ENCODE data around the gene WDR45.

WDR45 gene

DNA sequence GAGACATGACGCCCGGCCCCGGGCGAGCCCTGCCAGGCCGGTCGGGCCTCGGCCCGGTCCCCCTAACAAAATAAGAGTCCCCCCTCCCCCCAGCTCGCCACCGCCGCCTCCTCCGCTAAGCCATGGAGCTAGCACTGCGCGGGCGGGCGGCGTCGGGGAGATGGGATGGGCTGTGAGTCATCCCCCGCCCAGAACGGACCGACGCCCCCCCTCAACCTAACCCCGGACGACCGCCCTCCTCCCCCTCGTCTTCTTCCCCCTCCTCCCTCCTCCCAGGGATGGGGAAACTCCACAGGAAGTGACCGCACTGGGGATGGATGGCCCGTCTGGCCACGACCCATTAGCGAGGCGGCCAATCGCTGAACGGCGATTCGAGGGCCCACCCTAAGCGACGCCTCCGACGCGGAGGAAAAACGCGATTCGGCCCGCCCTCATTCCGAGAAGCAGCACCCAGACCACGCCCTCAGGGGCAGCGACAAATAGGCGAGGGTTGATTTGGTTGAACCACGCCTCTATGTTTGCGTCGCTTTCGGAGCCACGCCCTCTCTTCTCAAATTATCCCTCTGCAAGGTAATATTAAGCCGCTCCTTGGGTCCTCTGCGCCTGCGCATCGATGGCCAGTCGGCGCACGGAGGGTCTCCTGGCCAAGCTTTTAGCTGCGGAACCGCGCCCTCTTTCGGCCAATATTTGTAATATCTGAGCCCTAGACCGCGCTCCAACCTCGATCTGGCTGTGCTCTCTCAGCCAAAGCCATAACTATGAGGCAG lies 36.3 kb downstream of the WDR45 start, which contains the start of gene TFE3:
TFE3 (minus strand) TSS at position 138 of the 767 bp plus-strand sequence; CDS start at position 7, 131 bp downstream.
- peak; percentile 99 for DNase-seq

DNA sequence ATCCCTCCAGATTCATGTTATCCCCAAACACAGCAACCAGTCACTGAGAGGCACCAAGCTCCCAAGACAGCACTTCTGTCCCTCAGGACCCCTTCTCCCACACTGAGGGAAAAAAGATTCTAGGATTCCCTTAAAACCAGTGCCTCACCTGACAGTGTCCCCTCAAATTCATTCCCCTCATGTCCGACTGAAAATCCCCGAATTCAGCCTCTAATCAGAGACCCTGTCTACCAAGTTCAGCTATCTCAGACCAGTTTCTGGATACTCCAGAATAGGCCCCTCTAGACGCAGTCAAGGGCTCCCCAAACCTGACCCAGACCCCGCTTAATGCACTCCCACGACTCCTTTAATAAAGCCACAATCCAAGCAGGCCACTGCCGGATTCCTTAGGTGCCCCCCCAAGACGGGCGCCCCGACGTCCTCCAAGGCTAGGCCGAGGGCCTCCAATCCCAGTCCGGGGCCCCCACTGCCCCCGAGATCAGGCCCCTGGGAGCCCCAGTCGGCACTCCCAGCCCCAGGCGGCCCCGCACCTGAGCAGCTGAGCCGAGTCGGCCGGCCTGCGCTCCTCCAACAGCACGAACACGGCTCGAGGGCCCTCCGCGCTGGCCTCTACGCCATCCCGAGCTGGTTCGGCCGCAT lies 37.0 kb downstream of the WDR45 start:
- peak; percentile 4 for DNase-seq

GRCh38 chrX:49041744-49042580 lies 37.7 kb downstream of the WDR45 start:
- peak; percentile 81 for DNase-seq

DNA sequence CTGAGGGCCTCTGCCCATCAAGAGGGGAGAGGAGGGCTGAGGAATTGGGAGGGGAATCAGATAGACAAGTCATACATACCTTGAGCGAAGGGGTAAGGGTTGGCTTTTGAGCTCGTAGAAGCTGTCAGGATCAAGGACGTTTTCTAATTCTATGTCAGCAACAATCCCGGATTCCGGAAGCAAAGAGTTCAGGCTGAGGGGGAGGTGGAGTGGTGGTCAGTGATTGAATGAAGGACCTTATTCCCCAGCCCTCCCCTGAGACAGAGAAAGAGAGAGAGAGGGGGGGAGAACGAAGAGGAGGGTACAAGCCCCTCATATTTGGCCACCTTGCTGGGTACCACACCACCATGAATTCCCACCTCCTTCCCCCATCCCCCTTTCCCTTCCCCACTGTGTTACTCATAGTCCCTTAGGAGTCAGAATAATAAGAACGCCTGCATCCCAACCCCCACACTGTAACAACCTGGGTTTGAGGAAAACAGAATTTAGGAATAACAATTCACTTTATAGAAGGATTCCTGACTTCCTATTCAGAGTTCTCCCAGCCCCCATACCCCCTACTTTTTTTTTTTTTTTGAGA lies 39.2 kb downstream of the WDR45 start:
- peak; percentile 63 for DNase-seq

- DNase-seq: peak; percentile 96
These were observed 39.9 kb downstream of the WDR45 start for GRCh38 chrX:49039598-49040375.

DNA sequence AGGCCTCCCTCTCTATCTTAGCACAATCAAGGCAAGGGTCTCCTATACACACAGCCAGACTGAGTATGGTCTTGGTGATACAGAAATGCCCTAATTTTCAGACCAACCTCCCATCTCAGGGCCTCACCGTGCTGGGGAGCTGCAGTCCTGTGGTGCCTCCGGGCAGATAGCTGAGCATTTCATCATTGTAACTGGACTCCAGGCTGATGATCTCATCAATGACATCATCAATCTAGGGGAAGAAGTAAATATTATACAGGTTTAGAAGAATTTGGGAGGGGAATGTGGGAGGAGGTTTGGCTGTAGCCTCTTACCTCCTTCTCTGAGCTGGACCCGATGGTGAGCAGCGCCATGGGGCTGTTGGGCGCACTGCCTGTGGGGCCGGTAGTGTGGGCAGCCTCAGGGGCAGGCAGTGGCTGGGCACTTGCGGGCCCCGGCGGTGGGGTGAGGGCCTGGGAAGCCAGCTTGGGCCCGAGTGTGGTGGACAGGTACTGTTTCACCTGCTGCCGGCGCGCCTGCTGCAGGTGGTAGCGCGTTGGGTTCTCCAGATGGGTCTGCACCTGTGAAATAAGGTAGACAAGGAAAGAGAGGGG lies 41.7 kb downstream of the WDR45 start:
- DNase-seq: peak; percentile 23

- DNase-seq: no peak
These were observed 49.4 kb downstream of the WDR45 start for GRCh38 chrX:49030283-49030682.

DNA sequence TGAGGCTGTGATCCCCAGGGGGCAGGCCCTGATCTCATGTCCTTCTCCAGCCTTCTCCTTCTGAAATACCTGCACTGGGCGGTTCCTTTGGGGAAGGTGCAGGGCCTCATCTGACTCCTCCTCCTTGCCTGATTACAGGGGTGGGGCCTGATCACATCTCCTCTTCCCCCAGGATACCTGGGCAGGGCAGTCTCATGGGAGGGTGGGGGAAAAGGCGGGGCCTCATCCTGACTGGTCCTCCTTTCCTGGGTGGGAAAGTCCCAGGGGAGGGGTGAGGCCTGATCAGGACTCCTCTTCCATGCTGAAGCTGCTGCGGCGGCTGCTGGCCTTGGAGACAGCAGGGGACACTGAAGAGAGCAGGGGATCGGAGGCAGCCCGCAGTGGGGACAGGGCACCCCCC lies 49.8 kb downstream of the WDR45 start:
- no peak for DNase-seq
